ENCODE measurements around the gene ARHGAP11A.

The ARHGAP11A gene

DNA sequence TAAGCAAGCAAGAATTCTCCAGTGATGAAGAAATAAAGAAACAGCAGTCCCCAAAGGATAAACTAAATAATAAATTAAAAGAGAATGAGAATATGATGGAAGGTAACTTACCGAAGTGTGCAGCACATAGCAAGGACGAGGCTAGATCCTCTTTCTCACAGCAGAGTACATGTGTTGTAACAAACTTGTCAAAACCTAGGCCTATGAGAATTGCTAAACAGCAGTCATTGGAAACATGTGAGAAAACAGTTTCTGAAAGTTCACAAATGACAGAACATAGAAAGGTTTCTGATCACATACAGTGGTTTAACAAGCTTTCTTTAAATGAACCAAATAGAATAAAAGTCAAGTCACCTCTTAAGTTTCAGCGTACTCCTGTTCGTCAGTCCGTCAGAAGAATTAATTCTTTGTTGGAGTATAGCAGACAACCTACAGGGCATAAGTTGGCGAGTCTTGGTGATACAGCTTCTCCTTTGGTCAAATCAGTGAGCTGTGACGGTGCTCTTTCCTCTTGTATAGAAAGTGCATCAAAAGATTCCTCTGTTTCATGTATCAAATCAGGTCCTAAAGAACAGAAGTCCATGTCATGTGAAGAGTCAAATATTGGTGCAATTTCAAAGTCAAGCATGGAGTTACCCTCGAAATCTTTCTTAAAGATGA is 21.7 kb downstream of the ARHGAP11A start:
- in situ Hi-C loops (cut with HindIII; ENCODE audit: low sequenced_read_pairs) = no loop called here
- no peak overlapping the region for H3K4me3 ChIP-seq (ENCODE audit: low read depth, low read length)
- no peak for DNase-seq (ENCODE audit: low read depth, low spot score)
- TF ChIP-seq, protein P1, sequence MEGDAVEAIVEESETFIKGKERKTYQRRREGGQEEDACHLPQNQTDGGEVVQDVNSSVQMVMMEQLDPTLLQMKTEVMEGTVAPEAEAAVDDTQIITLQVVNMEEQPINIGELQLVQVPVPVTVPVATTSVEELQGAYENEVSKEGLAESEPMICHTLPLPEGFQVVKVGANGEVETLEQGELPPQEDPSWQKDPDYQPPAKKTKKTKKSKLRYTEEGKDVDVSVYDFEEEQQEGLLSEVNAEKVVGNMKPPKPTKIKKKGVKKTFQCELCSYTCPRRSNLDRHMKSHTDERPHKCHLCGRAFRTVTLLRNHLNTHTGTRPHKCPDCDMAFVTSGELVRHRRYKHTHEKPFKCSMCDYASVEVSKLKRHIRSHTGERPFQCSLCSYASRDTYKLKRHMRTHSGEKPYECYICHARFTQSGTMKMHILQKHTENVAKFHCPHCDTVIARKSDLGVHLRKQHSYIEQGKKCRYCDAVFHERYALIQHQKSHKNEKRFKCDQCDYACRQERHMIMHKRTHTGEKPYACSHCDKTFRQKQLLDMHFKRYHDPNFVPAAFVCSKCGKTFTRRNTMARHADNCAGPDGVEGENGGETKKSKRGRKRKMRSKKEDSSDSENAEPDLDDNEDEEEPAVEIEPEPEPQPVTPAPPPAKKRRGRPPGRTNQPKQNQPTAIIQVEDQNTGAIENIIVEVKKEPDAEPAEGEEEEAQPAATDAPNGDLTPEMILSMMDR (IDR thresholded peaks at IDR 0.05; ENCODE audit: low read depth, low read length) = no peak

DNA sequence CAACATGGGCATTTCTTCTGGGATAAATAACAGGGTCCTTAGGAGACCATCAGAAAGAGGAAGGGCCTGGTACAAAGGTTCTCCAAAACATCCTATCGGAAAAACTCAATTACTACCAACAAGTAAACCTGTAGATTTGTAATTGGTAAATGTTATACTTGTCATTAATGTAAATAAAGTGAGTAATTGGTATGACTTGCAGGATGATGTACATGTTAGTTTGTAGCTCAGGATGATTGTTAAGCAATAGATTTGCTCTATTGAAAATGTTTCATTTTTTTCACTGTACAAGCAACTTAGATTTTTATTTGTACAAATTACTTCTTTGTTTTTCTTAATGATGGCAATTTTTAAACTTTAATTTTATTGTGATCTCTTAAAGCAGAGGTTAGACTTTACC is 22.4 kb downstream of the ARHGAP11A start:
- no peak overlapping the region for H3K4me3 ChIP-seq (ENCODE audit: low read depth, low read length)
- TF ChIP-seq, protein P1 (IDR thresholded peaks at IDR 0.05; ENCODE audit: low read depth, low read length) = no peak
- DNase-seq (ENCODE audit: low read depth, low spot score) = no peak
- in situ Hi-C loops (cut with HindIII; ENCODE audit: low sequenced_read_pairs) = no loop called here

DNA sequence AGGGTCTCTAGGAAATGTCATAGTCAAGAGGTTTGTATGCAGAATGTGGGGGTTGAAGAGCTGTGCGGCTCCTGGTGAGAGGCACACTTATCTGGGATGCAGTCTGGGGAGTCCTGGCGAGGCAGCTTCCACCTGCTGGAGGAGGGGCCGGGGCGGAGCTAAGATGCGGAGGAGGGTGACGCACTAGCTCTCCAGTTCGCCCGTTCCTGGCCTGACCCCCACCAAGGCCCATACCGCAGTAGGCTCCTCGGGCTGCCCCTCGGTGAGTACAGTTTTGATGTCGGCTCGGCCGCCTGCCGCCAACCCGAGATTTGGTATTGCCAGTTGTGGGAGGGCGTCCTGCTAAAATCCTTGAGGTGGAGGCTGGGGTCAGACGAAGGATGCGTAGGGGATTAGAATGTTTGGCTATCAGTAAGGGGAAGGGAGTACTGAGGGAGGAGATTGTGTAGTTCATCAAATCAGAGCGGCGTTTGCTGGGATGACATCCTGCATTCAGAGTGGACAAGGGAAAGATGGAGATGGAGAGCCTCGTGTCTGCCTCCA is 26.3 kb downstream of the ARHGAP11A start, which contains the start of gene SCG5:
SCG5 (plus strand) TSS at position 194 of the 543 bp plus-strand sequence. CDS start 1,883 bp downstream, outside the sequence.
- TF ChIP-seq, protein P1 (IDR thresholded peaks at IDR 0.05; ENCODE audit: low read depth, low read length) = no peak
- in situ Hi-C loops (cut with HindIII; ENCODE audit: low sequenced_read_pairs) = no loop called here
- peak; percentile 35 for DNase-seq (ENCODE audit: low read depth, low spot score)
- peak within 1 kb of the TSS; percentile 40 for H3K4me3 ChIP-seq (ENCODE audit: low read depth, low read length)

DNA sequence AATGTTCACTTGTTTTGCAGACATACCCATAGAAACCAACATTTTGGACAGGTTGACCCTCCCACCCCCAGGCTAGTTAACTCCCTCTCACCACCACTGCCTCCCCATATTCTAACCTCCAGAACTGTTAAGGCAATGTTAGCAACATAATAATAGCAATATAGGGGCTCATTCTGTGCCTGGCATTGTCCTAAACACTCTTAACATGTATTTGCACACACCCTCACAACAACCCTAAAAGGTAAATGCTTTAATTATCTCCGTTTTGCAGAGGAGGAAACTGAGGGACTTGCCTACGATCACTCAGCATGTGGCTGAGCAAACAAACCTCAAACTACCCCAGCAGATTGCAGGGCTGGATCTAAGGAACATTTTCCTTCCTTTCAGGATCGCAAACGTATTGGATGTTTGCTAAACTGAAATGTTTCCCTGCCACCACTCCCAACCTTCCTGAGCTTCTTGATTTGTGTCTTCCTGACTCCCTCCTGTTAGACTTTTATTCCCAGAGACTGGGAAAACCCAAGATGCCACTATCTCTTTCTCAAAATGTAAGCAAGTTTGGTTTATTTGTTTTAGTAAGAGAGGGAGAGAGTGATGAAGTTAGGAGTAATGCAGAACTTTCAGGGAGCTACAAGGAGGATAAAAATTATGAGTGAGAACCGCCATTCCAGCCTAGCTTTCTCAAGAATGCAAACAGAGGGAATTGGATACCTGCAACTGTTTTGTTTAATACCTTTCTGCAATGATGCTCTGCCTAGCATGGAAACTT is 27.5 kb downstream of the ARHGAP11A start:
- in situ Hi-C loops (cut with HindIII; ENCODE audit: low sequenced_read_pairs) = no loop called here
- no peak for DNase-seq (ENCODE audit: low read depth, low spot score)
- TF ChIP-seq, protein P1 (IDR thresholded peaks at IDR 0.05; ENCODE audit: low read depth, low read length) = no peak
- H3K4me3 ChIP-seq (ENCODE audit: low read depth, low read length) = no peak overlapping the region

DNA sequence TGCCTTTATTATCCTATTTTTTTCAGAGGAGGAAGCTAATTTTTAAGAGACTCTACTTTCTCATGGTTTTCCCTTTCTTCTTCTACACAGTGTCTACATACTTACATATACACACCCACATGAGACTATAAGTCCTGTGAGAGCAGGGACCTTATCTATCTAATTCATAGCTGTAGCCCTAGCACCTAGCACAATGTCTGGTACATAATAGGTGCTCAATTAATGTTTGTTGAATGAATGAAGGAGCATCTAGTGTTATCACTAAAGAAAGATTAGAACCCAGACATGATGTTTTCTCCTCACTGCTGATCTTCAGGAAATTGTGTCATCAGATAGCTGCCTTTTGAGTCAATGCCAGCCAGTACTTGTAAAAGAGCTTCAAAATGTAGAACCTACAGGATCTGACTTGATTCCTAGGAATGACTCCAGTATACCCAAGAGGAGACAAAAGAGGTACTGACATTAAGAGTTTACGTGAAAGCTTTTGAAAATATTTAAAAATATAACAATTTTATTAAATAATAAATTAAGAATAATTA is 28.7 kb downstream of the ARHGAP11A start:
- DNase-seq (ENCODE audit: low read depth, low spot score) = no peak
- in situ Hi-C loops (cut with HindIII; ENCODE audit: low sequenced_read_pairs) = no loop called here
- TF ChIP-seq, protein P1 (IDR thresholded peaks at IDR 0.05; ENCODE audit: low read depth, low read length) = no peak
- no peak overlapping the region for H3K4me3 ChIP-seq (ENCODE audit: low read depth, low read length)

DNA sequence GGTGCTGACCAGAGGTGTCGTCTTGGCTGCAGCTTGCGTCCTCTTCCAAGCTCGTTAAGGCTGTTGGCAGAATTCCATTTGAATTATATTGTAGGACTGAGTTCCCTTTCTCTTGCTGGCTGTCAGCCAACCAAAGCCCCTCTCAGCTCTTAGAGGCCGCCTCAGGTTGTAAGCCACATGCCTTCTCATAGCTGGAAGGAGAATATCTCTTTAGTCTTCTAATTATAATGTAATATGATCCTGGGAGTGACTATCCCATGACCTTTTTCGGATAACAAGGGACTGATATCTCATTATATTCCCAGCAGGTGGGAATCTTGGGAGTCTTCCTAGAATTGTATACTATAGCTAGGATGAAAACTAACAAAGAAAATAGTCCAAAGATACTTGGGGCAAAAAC is 31.0 kb downstream of the ARHGAP11A start:
- TF ChIP-seq, protein P1 (IDR thresholded peaks at IDR 0.05; ENCODE audit: low read depth, low read length) = no peak
- DNase-seq (ENCODE audit: low read depth, low spot score) = no peak
- in situ Hi-C loops (cut with HindIII; ENCODE audit: low sequenced_read_pairs) = no loop called here
- no peak overlapping the region for H3K4me3 ChIP-seq (ENCODE audit: low read depth, low read length)

Data from astrocyte of the spinal cord (primary cell).